Measurements from ENCODE around the gene GGNBP2. TPM values are rescaled to one million over a fixed set of nuclear protein-coding genes. Genes with fewer than 3 reads are reported as not detected.
"Not testable (repeated sequence)": the region's sequence is repeated elsewhere in the genome, so short reads cannot be mapped to it uniquely, and the experiment has no call there.

GGNBP2 gene, protein sequence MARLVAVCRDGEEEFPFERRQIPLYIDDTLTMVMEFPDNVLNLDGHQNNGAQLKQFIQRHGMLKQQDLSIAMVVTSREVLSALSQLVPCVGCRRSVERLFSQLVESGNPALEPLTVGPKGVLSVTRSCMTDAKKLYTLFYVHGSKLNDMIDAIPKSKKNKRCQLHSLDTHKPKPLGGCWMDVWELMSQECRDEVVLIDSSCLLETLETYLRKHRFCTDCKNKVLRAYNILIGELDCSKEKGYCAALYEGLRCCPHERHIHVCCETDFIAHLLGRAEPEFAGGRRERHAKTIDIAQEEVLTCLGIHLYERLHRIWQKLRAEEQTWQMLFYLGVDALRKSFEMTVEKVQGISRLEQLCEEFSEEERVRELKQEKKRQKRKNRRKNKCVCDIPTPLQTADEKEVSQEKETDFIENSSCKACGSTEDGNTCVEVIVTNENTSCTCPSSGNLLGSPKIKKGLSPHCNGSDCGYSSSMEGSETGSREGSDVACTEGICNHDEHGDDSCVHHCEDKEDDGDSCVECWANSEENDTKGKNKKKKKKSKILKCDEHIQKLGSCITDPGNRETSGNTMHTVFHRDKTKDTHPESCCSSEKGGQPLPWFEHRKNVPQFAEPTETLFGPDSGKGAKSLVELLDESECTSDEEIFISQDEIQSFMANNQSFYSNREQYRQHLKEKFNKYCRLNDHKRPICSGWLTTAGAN
- total RNA-seq = 30.1 TPM

DNA sequence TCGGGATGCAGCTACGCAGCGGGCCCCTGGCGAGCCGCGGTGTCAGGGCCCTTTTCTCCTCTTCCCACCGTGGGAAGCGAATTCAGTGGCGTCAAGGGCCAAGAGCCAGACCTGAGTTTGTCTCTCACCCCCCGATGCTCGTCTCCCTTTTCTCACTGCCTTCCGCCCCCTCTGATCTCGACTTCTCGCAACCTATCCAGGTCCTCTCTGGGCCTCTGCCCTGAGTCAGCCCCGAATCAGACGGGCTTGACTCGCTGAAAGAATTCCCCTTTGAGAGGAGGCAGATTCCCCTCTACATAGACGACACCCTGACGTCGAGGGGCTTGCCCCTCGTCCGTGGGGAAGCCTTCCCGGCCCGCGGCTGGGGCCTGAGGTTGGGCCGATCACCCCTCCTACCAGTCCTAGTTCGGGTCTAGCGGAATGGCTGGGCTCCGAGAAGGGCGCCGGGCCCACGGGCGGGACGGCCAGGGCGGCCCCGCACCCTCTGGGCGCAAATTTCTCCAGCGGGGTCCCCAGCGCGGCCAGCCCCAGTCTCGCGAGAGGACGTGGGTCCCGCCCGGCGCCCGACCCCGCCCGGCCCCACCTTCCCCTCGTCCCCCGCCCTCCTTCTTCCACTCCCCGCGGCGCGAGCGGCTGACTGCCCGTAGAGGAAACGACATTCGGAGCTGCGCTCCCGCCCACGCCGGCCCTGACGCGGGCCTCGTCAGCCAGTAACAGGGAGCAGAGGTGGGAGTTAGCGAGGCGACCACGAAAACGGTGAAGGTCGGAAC, at the start of gene GGNBP2:
Gene GGNBP2 (plus strand): TSS at position 613 of the 770 bp plus-strand sequence. CDS start 806 bp downstream, outside the sequence.
- DNase-seq (ENCODE audit: low spot score) (peak; percentile 92), ATAC-seq (peak; percentile 81)

DNA sequence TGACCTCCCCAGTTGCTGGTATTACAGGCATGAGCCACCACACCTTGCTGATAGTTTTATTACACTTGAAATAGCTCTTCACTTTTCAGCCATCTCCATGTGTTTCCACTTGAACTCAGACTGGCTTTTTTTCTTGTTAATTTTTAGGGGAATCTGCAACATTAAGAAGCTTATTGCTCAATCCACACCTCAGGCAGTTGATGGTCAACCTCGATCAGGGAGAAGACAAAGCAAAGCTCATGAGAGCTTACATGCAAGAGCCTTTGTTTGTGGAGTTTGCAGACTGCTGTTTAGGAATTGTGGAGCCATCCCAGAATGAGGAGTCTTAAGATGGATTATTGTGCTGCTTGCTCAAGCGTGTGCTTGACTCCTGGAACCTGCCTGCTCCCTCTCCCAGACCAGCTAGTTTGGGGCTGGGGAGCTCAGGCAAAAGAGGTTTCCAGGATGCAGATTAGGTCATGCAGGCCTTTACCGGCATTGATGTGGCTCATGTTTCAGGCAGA, 49.6 kb upstream of the GGNBP2 start:
- DNase-seq (ENCODE audit: low spot score) = no peak
- ATAC-seq = no peak

DNA sequence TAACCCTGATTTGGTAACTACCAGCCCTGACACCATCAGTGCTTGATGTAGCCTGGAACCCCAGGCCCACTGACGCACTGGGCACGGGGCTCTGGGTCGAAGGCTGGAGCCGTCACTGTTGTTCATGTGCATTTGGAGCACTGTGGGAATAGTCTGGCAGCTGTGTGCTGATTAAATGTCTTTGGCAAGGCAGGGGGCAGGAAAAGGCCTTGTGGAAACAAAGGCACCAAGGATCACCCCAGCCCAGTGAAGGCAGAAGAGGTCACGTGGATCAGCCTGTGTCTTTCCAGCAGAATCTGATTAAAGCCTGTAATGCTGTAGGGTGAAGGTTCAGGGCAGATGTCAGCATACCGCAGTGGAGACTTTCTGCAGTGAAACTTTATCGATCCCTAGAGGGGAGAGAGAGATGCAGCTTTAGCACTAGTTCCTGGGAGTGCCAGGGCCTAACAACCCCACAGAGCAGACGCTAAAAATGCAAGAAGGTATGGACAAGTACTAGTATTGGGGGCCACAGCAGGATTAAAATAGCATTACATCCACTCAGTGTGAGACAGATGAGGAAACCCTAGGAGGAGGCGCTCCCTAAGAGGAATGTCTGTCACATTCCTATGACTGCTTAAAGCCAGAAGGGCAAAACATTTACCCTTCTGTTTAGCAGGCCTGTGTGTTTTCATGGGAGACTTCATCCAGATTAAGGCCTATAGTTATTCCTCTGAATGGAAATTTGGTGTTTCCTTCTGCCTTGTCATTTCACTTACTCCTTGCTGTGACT, 48.5 kb upstream of the GGNBP2 start:
- DNase-seq (ENCODE audit: low spot score) (no peak), ATAC-seq (peak; percentile 57)

DNA sequence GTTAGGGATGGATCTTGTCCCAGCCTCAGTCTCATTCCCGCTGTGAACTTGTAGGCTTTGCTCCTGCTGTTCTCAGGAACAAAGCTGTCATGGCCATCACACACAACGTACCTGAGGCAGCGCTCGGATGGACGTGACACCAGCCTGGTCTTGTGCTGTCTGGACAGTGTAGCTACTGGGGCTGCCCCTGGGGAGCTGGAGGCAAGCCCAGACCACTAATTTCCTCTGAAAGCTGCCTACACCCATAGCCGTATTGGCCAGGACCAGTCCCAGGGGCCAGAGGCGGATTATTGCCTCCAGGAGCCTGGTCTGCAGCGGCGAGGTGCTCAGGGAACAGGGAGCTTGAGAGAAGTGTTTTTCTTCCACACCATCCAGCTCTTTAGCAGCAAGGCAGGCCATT, 46.6 kb upstream of the GGNBP2 start:
- no peak for DNase-seq (ENCODE audit: low spot score)
- ATAC-seq = no peak

DNA sequence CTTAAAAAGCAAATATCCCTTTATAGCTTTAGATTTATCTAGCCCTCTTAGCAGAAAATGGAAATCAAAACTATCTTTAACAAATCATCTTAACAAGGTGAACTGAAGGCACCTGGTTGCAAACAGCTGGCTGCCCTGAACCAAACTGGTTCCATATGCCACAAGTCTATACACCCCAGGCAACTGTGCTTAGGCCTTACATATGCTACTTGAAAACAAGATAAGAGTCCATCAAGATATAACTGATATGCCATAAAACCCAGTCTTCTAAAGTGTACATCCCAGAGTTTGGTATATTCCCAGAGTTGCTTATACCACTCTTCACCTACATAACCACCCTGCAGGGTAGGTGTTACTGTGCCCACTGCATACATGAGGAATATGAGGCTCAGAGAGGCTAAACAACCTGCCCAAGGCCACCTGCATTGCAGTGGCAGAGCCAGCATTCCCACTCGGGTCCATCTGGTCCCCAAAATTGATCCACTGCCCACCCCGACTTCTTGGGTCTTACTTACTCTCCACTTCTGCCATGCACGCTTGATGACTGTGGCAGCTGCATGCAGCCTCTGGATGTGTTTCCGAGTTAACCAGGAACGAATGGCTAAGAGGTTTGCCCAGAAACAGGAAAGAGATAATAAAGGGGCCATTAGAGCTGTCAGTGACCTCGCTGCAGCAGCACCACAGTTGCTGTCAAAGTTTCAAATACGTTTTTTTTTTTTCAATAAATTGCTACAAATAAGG, 46.0 kb upstream of the GGNBP2 start:
- DNase-seq (ENCODE audit: low spot score) (no peak), ATAC-seq (no peak)

DNA sequence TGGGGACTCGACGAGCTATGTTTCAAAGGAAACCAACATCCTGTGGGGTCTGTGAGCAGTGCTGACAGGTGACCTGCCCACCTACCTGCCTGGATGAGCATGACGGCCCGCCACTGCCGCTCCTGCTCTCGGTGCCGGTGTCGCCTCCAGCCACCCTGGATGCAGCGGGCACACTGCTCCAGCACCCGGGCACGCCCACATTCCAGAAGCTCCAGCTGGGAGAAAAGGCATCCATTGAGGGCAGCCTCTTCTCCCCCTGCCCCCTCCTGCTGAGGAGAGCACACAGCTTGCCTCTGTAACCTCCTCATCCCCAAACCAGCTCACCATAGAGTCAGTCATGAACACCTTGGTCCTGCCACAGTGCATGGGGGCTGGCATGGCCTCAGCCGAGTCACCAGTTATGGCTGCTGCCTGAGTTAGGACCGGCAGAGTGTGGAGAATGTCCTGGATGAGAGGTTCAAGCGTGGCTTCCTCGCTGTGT, 43.9 kb upstream of the GGNBP2 start:
- DNase-seq (ENCODE audit: low spot score) = no peak
- no peak for ATAC-seq

DNA sequence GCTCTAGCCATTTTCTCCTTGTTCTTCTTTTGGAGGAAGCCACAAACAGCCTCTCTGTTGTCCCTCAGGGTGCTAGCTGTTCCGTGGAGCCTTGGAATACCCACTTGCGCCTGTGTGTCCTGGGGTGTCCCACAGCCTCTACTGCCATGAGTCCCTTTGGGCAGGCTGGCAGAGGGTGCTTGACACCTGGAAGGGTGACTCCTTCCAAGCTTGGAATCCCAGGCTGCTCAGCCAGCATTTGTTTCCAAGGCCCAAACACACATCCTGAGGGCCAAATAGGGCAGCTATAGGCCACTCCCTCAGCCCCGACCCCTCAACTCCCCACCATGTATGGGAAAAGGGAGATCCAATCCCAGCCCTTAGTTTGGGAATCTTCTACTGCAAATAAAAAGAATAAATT, 43.4 kb upstream of the GGNBP2 start:
- DNase-seq (ENCODE audit: low spot score) (no peak), ATAC-seq (no peak)

DNA sequence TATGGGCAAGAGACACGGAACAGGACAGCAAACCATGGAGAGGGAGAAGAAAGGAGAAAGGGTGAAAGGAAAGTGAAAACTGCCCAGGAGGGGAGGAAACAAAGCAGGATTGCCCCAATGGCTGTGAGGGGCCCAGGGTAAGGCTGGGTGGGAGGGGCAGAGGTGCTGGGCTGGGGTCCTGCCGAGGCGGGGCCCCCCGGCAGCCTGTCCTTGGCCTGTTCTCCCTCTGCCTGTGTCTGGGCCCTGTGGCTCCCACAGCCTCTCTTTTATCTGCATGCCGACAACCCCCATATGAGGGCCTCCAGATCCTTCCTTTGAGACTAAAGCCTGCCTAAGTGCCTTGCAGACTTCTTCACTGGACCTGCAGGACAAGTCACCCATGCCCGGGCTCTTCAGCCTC, 42.8 kb upstream of the GGNBP2 start:
- DNase-seq (ENCODE audit: low spot score) (no peak), ATAC-seq (no peak)

DNA sequence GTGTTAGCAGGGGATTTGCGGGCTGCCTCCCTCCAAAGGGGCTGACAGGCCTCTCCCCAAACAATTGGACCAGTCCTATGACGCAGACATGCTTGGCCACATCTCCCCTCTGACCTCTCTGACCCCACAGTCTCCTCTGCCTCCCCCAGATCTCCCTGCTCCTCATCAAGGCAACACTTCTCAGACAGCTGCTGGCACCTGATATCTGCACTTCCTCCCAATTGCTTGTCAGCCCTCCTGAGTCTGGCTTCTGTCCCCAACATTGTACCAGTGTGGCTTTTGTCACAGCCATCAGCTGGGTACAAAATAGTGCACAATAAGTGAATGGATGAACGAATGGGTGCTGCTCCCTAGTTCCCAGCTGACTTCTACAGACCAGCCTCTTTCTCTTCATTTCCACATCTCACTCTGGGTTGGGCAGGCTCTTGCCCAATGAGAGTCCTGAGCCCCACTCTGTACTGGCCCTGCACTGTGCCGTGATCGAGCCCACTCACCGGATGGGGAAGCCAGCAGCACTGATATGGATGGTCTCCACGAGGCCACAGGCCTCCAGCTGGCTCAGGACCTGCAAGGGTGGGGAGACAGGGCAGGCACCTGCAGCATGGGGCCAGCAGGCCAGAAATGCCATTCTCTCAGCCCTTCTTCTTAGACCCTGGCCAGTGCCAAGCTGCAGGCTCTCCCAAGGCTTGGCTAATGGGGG, 41.1 kb upstream of the GGNBP2 start:
- ATAC-seq (no peak), DNase-seq (ENCODE audit: low spot score) (no peak)

DNA sequence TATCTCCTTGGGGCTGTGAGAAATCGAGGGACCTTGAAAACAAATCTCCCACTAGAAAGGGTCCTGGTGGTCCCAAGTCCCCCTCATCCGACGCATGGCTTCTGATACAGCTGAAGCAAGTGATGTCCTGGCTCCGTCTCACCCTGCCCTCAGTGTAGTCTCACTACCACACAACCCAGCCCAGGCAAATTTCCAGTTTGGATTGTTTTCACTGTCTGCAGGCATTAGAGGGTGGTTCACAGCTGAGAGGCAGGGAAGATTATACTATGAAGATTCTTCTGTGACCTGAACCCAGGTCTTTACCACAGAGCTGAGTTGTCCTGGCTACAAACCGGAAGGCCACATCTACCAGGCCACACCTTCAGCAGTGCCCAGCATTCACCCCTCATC, 40.6 kb upstream of the GGNBP2 start:
- no peak for ATAC-seq

DNA sequence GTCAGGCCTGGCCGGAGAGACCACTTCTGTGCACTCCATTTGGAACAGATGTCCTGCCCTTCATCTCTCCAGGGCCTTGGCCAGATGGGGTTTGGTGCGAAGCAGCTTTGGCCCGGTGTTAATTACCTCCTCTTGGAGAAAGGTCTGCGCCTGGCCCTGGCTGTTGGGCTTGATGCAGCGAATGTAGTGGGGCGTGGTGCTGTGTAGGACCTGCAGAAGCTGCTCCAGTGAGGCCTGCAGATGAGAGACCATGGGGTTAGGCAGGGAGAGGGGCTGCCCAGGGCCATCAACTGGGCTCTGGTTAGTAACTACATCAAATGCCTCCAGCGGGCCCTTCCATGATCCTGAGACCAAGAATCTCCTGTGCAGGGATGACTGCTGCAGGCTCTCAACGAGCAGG, 39.5 kb upstream of the GGNBP2 start:
- no peak for ATAC-seq
- no peak for DNase-seq (ENCODE audit: low spot score)

More for the DNA sequence above, 40.6 kb upstream of the GGNBP2 start:
- DNase-seq (ENCODE audit: low spot score) = no peak

DNA sequence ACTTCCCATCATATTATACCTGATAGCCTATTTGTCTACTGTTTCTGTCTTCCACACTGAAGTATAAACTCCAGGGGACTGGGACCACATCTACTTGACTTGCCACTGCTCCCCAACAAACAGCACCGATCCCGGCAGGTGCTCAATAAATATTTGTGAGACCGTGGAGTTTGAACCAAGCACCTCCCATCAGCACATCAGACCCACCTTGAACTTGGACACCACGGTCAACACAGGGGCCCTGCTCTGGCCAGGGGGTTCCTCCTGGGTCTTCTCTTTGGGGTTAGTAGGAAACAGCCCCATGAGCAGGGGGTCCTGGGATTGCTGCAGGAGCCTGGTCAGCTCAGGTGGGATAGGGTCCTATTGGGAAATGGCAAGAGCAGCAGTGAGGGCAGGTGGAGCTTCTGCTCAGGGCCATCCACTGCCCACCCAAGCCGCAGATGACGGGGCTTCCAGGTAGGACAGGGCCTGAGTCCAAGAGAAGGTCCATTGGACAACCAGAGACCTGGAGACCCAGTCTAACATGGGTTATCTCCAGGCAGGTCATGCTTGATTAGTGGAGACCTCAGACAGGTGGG, 38.4 kb upstream of the GGNBP2 start:
- DNase-seq (ENCODE audit: low spot score) (no peak), ATAC-seq (no peak)

DNA sequence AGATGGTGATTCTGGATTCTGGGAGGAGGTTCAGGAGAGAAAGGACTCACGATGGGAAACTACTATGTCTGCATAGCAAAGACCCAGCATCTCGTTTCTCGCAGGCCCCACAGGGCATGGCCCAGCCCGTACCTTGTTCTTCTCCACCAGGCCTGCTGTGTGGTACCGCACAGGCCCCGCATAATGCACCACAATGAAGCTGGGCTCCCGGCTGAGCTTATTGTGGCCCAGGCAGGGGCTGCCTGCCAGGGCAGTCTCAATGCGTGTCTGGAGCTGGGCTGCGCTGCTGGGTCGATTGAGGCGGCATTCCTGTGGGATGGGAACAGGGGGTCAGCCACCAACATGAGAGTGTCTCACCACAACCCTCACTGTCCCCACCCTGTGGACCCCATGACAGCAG, 37.9 kb upstream of the GGNBP2 start:
- DNase-seq (ENCODE audit: low spot score) (no peak), ATAC-seq (no peak)

DNA sequence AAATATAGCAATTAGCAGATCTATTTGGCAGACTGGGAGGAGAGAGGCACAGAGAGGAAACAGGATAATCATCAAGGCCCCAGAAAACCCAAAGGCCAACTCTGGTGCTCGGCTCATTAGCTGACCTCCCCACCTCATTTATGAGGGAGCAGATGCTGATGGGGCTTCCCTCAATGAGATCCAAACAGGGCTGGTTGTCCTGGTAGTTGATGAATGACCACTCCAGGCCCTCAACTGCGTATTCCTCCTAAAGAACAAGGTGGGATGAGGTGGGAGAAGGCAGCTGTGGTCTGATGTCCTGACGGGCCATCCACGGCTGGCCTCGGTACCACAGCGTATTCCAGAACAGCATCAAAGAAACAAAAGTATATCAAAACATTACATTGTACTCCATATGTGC, 37.5 kb upstream of the GGNBP2 start:
- no peak for ATAC-seq
- DNase-seq (ENCODE audit: low spot score) = no peak

DNA sequence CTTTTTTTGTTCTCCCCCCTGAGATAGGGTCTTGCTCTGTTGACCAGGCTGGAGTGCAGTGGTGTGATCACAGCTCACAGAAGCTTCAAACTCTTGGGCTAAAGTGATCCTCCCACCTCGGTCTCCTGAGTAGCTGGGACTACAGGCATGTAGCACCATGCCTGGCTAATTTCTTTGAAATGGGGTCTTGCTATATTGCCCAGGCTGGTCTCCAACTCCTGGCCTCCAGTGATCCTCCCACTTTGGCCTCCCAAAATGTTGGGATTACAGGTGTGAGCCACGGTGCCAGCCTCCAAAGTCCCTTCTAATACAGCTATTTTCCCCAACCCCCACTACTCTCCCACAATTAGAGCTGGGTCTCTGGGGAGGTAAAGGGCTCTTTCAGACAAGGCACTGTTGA, 36.3 kb upstream of the GGNBP2 start:
- not testable (repeated sequence) for ATAC-seq; DNase-seq (ENCODE audit: low spot score)

DNA sequence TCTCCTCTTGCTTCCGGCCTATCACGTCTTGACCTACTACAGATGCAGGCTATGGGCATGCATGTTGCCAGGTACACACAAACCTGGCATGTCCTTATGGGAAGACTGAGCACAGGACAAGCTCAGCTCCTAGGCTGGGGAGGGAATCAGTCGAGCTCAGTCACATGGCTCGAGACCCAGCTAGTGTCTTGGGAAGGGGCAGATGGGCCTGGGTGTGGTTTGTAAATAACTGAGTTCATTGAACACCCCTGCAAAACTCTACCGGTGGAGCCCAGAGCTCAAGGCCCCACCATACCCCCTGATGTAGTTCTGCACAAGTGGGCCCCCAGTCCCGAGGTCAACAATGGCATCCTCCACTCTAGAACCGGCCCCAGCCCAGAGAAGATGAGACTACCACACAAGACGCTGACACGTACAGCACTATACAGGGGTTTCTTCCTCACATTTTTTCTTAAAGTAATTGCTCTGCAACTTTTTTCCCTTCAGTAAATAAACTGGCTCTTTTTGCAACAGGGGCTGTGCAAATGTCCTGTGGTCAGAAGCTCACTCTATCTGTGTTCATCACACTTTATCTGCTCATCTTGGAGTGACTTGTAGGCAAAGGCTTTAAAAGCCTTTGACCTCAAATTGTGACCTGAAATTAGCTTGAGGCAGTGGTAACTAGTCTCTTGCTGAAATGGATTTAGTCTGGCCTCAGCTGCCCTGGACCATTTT, 35.3 kb upstream of the GGNBP2 start:
- ATAC-seq (no peak), DNase-seq (ENCODE audit: low spot score) (no peak)

DNA sequence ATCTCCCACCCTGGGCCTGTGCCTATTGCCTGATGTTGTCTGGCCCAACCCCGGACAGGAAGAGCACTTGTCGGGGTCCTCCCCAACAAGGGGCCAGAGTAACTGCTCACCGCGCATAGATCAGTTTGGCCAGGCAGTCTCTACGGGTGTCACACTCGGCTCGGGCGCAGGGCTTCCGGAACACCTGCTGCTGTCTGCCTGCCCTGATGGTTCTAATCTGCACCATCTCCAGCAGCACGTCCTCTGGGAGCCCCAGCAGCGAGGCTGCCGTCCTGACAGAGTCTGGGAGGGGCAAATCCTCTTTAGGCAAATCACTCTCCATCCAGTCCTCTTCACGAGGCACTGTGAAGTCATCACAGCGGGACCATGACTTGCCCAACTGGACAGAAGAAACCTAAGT, 34.1 kb upstream of the GGNBP2 start:
- no peak for ATAC-seq
- no peak for DNase-seq (ENCODE audit: low spot score)

DNA sequence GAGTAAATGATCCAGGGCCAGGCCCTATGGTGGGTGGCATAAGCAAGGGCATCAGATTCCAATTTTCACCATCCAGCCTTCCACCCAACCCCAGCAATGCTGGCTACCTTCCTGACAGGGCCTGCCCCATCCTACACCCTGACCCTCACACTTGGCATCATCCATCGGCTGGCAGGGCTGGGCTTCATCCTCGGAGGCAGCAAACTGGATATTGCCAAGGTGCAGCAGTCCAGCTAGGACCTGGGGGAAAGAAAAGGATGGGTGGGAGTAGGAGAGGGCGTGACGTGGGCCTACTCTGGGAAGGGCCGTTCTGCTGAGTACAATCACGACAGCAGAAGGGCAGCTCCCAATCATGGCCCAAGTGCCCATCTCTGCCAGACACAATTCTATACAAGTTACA, 33.5 kb upstream of the GGNBP2 start:
- ATAC-seq (no peak), DNase-seq (ENCODE audit: low spot score) (no peak)

All from left lobe of liver (tissue), 2 donors.